K562 (cell line): Measurements from ENCODE around the gene SLC6A4. TPM values are rescaled to one million over a fixed set of nuclear protein-coding genes. Genes with fewer than 3 reads are reported as not detected.

Experiments used
- ATAC-seq: fragments of 200-7000 bp; cut with Tn5 transposase; 3 replicates; pipeline ENCODE4 v1.9.1; 2020; ENCODE audit warnings: moderate library complexity
- BruUV-seq: library from RNA; stranded (reverse); fragments of 400-500 nt; replicated peaks from 2 replicates; lab custom pipeline; 2021; lab: Mats Ljungman, UMichigan
- CTCF ChIA-PET: fragments of 300-600 bp; formaldehyde crosslinking; extraction: SDS; loops from one replicate; lab custom pipeline; 2021; ENCODE audit warnings: low intra/inter-chr PET ratio; lab: Yijun Ruan, JAX
- POLR2A ChIA-PET: fragments of 300-600, 350-650 bp; sonication (Branson Sonifier 250); formaldehyde crosslinking; extraction: SDS; loops from one replicate; lab custom pipeline; 2021; ENCODE audit warnings: antibody characterized with exemption, inconsistent platforms; lab: Yijun Ruan, JAX
- DNase-seq, 4 experiments: peaks; one replicate each; pipeline versions ENCODE4 v3.0.0 to v3.0.0-alpha.2; 2011 to 2018; ENCODE audit warnings: low spot score in 3 of 4, mixed read lengths in 3 of 4; ENCODE audit errors: extremely low read depth in 1 of 4
- FAIRE-seq: peaks from 2 replicates; lab custom pipeline; 2011; peaks lifted over from hg19 to GRCh38; lab: Jason Lieb, UNC
- H2AFZ ChIP-seq: 2 replicates; pipeline ENCODE4 v1.6.0; 2011; ENCODE audit warnings: low read depth, low read length, control low read depth, inconsistent platforms
- H3K27ac ChIP-seq: fragments of 200-600 bp; 3 replicates; pipeline ENCODE4 v1.8.0; 2011; ENCODE audit warnings: low read depth, mild to moderate bottlenecking, control low read depth, inconsistent platforms, low read length, moderate library complexity, mixed read lengths; ENCODE audit errors: extremely low read depth
- H3K27me3 ChIP-seq, 2 experiments: fragments of 300-600 bp in 1 of 2; 2 replicates in 1 of 2; 3 replicates in 1 of 2; pipeline versions ENCODE4 v1.6.0 to v1.8.0; 2011; ENCODE audit warnings: inconsistent platforms in 2 of 2, low read length in 2 of 2, mild to moderate bottlenecking in 1 of 2, mixed read lengths in 1 of 2, moderate library complexity in 1 of 2; ENCODE audit not compliant: control insufficient read depth in 2 of 2, insufficient read depth in 2 of 2
- H3K36me3 ChIP-seq: fragments of 300-600 bp; 3 replicates; pipeline ENCODE4 v1.8.0; 2011; ENCODE audit warnings: mild to moderate bottlenecking, low read length, inconsistent platforms; ENCODE audit not compliant: control insufficient read depth, insufficient read depth
- H3K4me1 ChIP-seq, 2 experiments: fragments of 200-600 bp in 1 of 2; replicated peaks in 1 of 2; 2 replicates in 1 of 2; 3 replicates in 1 of 2; pipeline versions ENCODE4 v1.5.1 to v1.8.0; 2011; ENCODE audit warnings: inconsistent platforms in 2 of 2, low read length in 2 of 2, mild to moderate bottlenecking in 1 of 2, mixed read lengths in 1 of 2, moderate library complexity in 1 of 2; ENCODE audit not compliant: control insufficient read depth in 2 of 2, insufficient read depth in 2 of 2
- H3K4me2 ChIP-seq: 2 replicates; pipeline ENCODE4 v1.6.1; 2011; ENCODE audit warnings: low read length, control low read depth, inconsistent platforms, mixed read lengths; ENCODE audit not compliant: insufficient read depth
- H3K4me3 ChIP-seq: fragments of 200-600 bp; sonication (generic), shearing (Covaris generic); 2 replicates; pipeline ENCODE4 v1.5.1; 2016; ENCODE audit warnings: control low read depth, inconsistent platforms
- H3K79me2 ChIP-seq: fragments of 200-600 bp; 3 replicates; pipeline ENCODE4 v1.8.0; 2011; ENCODE audit warnings: low read length, inconsistent platforms; ENCODE audit not compliant: control insufficient read depth, insufficient read depth
- H3K9ac ChIP-seq, 2 experiments: 2 replicates each; pipeline versions ENCODE4 v1.6.0 to v1.6.1; 2011; ENCODE audit warnings: low read depth in 2 of 2, low read length in 2 of 2, control low read depth in 1 of 2, inconsistent platforms in 1 of 2, mild to moderate bottlenecking in 1 of 2, mixed read lengths in 1 of 2; ENCODE audit not compliant: insufficient read depth in 1 of 2
- H3K9me1 ChIP-seq: one replicate; pipeline ENCODE4 v1.6.0; 2011; ENCODE audit warnings: inconsistent platforms, mild to moderate bottlenecking, low read length, moderate library complexity; ENCODE audit not compliant: control insufficient read depth, insufficient read depth
- H3K9me3 ChIP-seq: replicated peaks from 2 replicates; pipeline ENCODE4 v1.5.1; 2011; ENCODE audit warnings: low read depth, low read length, inconsistent platforms; ENCODE audit not compliant: control insufficient read depth, insufficient read depth
- H4K20me1 ChIP-seq: replicated peaks from 2 replicates; pipeline ENCODE4 v1.6.1; 2011; ENCODE audit warnings: low read length, inconsistent platforms, mixed read lengths; ENCODE audit not compliant: control insufficient read depth, insufficient read depth
- CEBPG ChIP-seq, 3 experiments: fragments of 200-800 bp in 1 of 3; sonication (Bioruptor generic) in 1 of 3; sonication (generic) in 1 of 3; formaldehyde crosslinking in 1 of 3; IDR thresholded peaks in 2 of 3; conservative IDR thresholded peaks in 1 of 3; 2 replicates each; pipeline versions ENCODE4 v1.6.1 to v1.8.0; 2016 to 2022; ENCODE audit warnings: missing compliant biosample characterization in 2 of 3, missing genetic modification characterization in 2 of 3, mild to moderate bottlenecking in 1 of 3, missing genetic modification reagents in 1 of 3
- EGR1 ChIP-seq: fragments of 450-650 bp; conservative IDR thresholded peaks from 2 replicates; pipeline ENCODE4 v1.6.1; 2017; ENCODE audit warnings: mild to moderate bottlenecking
- NBN ChIP-seq: fragments of 450-650 bp; IDR thresholded peaks from 2 replicates; pipeline ENCODE4 v1.6.1; 2016; ENCODE audit warnings: low read depth, mild to moderate bottlenecking
- NFIC ChIP-seq: fragments of 450-650 bp; IDR thresholded peaks from 2 replicates; pipeline ENCODE4 v1.6.1; 2017; ENCODE audit warnings: mild to moderate bottlenecking, inconsistent platforms
- NR3C1 ChIP-seq: sonication (generic); formaldehyde crosslinking; IDR thresholded peaks from 2 replicates; pipeline ENCODE4 v1.8.1; 2022; ENCODE audit warnings: missing genetic modification reagents
- RBFOX2 ChIP-seq: fragments of 200-400 bp; formaldehyde crosslinking; IDR thresholded peaks from 2 replicates; pipeline ENCODE4 v1.6.1; 2017; ENCODE audit warnings: low read depth, mild to moderate bottlenecking, low read length, moderate library complexity
- RFX7 ChIP-seq: fragments of 250-450 bp; sonication (Bioruptor Pico); IDR thresholded peaks from 2 replicates; pipeline ENCODE4 v1.5.1; 2021; ENCODE audit warnings: mild to moderate bottlenecking
- ZNF609 ChIP-seq: sonication (generic); formaldehyde crosslinking; IDR thresholded peaks from 2 replicates; pipeline ENCODE4 v1.8.1; 2023; ENCODE audit warnings: missing genetic modification reagents, mild to moderate bottlenecking, borderline replicate concordance
- WGBS: fragments of 100-300 bp; shearing (Covaris generic); methylation state at CpG from one replicate; pipeline ENCODE4 v1.1.6; 2016; ENCODE audit warnings: low coverage, mixed read lengths; ENCODE audit not compliant: insufficient coverage; ENCODE audit errors: missing lambda C conversion rate; 5-methylcytosine and 5-hydroxymethylcytosine counted together
- in situ Hi-C: fragments of 300-500 bp; cut with MboI; formaldehyde crosslinking; loops from 4 replicates; pipeline ENCODE4 v1.15.0; 2018; ENCODE audit warnings: inconsistent platforms, mixed read lengths
- intact Hi-C: fragments of 100-400 bp; cut with micrococcal nuclease; formaldehyde crosslinking; loops from 2 replicates; pipeline ENCODE4 v1.14.2; 2022
- polyA plus RNA-seq, 8 experiments: library from polyadenylated mRNA; depleted of rRNA in 4 of 8; stranded (reverse) in 5 of 8; unstranded in 3 of 8; fragments of >200 nt; fragmentation: Nextera tagmentation in 2 of 8; fragmentation: Illumina TruSeq in 1 of 8; extraction: Ambion mirVana in 2 of 8; extraction: Trizol in 1 of 8; gene quantifications; 2 replicates each; pipeline versions ENCODE4 v1.2.1 to v1.2.3, GENCODE V29; 2011 to 2014; ENCODE audit warnings: inconsistent platforms in 1 of 8, missing spikeins in 1 of 8
- total RNA-seq, 7 experiments: library from RNA; depleted of rRNA in 6 of 7; stranded (reverse); fragments of >200 nt in 6 of 7; fragmentation: Illumina TruSeq in 2 of 7; extraction: Trizol in 2 of 7; gene quantifications; 2 replicates each; pipeline versions ENCODE4 v1.2.1 to v1.2.3, GENCODE V29; 2011 to 2021; ENCODE audit warnings: low replicate concordance in 1 of 7

SLC6A4 gene
- total and polyA plus RNA-seq, 9 of the 15 experiments (the other 6 are each of a cell fraction or from before 2014, with no cell fraction given) = 0.05 to 0.09 (median 0.07) TPM; not detected in 6

- no peaks in the 10 kb centered on the region for H3K9me3 ChIP-seq
- no peak overlapping the region for H3K4me2 ChIP-seq
- peaks cover 22% of the 10 kb centered on the region; the same call in 2 of the 3 replicates for H3K79me2 ChIP-seq
- FAIRE-seq (no peak), DNase-seq (no peak), ATAC-seq (no peak)
- H4K20me1 ChIP-seq = no peaks in the 10 kb centered on the region
- H3K4me1 ChIP-seq = no peaks in the 10 kb centered on the region
- intact Hi-C loops (no loop called here), in situ Hi-C loops (no loop called here)
- no peak overlapping the region for H3K27ac ChIP-seq
- TF ChIP-seq CEBPG (CRISPR knock-in tag; IDR thresholded peaks at IDR 0.05) (no peak), CEBPG (tag; conservative IDR thresholded peaks at IDR 0.05 in 1 of 2, IDR thresholded peaks at IDR 0.05 in 1 of 2) (no peak), NBN (no peak), NFIC (peak; percentile 81)
- H3K27me3 ChIP-seq = no peaks in the 10 kb centered on the region
- H3K4me3 ChIP-seq = no peak overlapping the region
- no peaks in the 10 kb centered on the region for H3K9me1 ChIP-seq
- H2AFZ ChIP-seq = no peak overlapping the region
- BruUV-seq = no TSS peak
- POLR2A ChIA-PET = no interaction called here
- peaks cover 71% of the 10 kb centered on the region for H3K36me3 ChIP-seq
- CTCF ChIA-PET = no interaction called here
- no peak overlapping the region for H3K9ac ChIP-seq
Observed at GRCh38 chr17:30170415-30170987, 65.0 kb downstream of the SLC6A4 start.

GRCh38 chr17:30165960-30166359 lies 69.5 kb downstream of the SLC6A4 start:
- peaks cover 51% of the 10 kb centered on the region for H3K79me2 ChIP-seq
- FAIRE-seq = no peak
- no peaks in the 10 kb centered on the region for H3K9me1 ChIP-seq
- H3K27me3 ChIP-seq = no peaks in the 10 kb centered on the region
- ATAC-seq = no peak
- WGBS = 74% methylated on average over 1 of the region's 1 CpG
- H3K36me3 ChIP-seq = peaks cover 54% of the 10 kb centered on the region
- H3K9me3 ChIP-seq = no peaks in the 10 kb centered on the region
- ChIA-PET POLR2A (no interaction called here), CTCF (no interaction called here)
- no peak for DNase-seq
- no peak overlapping the region for H3K4me2 ChIP-seq
- no peak overlapping the region for H3K27ac ChIP-seq
- in situ Hi-C loops = no loop called here
- H4K20me1 ChIP-seq = no peaks in the 10 kb centered on the region
- no TSS peak for BruUV-seq
- no peak overlapping the region for H3K9ac ChIP-seq
- intact Hi-C loops = no loop called here
- no peaks in the 10 kb centered on the region for H3K4me1 ChIP-seq
- no peak overlapping the region for H2AFZ ChIP-seq
- H3K4me3 ChIP-seq = no peak overlapping the region
- TF ChIP-seq RBFOX2 = no peak
- TF ChIP-seq NR3C1 (CRISPR knock-in tag) = no peak
- no peak for TF ChIP-seq RFX7 (CRISPR knock-in tag)
- no peak for TF ChIP-seq EGR1
- no peak for TF ChIP-seq ZNF609
